Epidermal melanocyte (primary cell): ENCODE data around the gene EBF4.

Experiments
- DNase-seq: peaks from one replicate; pipeline ENCODE4 v3.0.0; 2011; ENCODE audit warnings: low spot score; ENCODE audit not compliant: insufficient read length

Gene EBF4

GRCh38 chr20:2692036-2692885 lies at the start of gene EBF4:
Gene EBF4, plus strand, starts transcription at chr20:2692780. Its CDS starts 866 bp downstream, at chr20:2693646.
- no peak for DNase-seq

- DNase-seq, result no peak
Measured at GRCh38 chr20:2643708-2644107, 48.9 kb upstream of the EBF4 start.

DNA sequence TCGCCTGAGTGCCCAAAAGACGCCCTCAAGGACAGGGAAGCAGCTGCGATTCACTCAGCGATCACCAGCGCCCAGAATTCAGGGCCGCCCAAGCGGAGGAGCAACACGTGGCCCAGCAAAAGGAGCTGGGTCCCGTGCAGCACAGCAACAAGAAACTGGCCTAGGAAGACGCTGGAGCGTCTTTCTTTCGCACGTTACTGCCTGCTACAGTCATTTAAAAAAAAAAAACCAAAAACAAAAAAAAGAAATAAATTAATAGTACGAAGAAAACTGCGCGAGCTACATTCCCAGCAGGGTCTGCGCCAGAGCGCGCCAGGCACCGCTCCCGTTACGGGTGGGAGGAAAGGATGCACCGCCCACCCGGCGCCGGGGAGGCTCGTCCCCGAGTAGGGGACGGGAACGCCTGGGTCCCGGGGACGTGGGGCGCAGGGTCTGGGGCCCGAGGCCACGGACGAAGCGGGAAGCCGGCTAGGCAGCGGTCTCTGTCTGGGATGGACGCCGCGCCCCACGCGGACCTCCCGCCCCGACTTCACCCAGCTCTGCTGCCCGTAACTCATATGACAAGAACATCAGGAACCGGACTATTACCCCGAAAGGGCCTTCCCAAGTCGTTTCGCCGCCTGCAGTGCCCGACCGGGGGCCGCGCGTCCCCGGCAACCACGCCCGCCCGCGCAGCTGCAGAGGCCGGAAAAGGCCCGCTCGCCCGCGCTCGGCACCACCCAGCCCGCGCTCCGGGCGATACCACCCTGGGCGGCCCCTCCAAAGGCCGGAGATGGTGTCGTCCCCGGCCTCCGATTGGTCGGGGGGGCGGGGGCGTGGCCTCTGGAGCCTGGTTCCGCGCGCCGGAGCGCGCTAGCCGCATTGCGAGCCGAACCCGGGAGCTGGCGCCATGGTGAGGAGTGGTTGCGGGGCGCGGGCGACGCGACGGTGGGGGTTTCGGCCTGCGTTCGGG lies 40.5 kb upstream of the EBF4 start, which contains the start of gene NOP56:
NOP56 (plus strand) TSS at position 861 of the 952 bp plus-strand sequence; CDS start at position 890, 29 bp downstream.
- DNase-seq, result peak; percentile 74

- DNase-seq, result no peak
Measured at GRCh38 chr20:2652724-2653555, 39.6 kb upstream of the EBF4 start.

- DNase-seq, result no peak
Measured at GRCh38 chr20:2653556-2654383, 38.8 kb upstream of the EBF4 start.

GRCh38 chr20:2654384-2654822 lies 38.2 kb upstream of the EBF4 start:
- no peak for DNase-seq

DNA sequence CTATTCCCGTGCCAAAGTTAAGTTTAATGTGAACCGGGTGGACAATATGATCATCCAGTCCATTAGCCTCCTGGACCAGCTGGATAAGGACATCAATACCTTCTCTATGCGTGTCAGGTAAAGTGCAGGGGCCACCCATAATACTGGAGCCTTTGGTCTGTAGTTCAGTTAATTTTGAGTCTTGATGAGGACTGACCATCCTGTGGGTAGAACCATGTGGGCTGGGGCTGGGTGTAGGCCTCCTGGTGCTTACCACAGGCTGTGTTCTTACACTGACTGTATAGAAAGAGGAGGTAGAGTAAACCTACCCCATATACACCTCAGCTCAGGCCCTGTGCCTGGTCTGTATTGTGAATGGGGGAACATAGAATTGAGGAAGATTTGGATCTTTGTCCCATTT lies 37.7 kb upstream of the EBF4 start:
- DNase-seq, result no peak

DNA sequence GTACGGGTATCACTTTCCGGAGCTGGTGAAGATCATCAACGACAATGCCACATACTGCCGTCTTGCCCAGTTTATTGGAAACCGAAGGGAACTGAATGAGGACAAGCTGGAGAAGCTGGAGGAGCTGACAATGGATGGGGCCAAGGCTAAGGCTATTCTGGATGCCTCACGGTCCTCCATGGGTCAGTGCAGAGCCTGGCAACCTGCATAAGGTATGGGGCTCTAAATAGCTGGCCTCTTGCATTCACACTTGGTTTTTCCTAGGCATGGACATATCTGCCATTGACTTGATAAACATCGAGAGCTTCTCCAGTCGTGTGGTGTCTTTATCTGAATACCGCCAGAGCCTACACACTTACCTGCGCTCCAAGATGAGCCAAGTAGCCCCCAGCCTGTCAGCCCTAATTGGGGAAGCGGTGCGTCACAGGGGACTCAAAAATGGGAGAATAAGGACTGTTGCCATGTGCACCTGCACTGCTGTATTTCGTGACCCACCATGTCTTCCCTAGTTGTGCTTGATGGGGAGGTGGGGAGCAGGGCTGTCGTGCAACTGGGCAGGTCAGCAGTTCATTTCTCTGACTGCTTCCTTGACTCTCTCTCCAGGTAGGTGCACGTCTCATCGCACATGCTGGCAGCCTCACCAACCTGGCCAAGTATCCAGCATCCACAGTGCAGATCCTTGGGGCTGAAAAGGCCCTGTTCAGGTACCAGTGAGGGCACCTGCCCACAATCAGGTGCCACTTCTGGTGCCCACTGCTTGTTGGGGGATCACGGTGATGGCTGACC lies 37.1 kb upstream of the EBF4 start:
- no peak for DNase-seq

DNA sequence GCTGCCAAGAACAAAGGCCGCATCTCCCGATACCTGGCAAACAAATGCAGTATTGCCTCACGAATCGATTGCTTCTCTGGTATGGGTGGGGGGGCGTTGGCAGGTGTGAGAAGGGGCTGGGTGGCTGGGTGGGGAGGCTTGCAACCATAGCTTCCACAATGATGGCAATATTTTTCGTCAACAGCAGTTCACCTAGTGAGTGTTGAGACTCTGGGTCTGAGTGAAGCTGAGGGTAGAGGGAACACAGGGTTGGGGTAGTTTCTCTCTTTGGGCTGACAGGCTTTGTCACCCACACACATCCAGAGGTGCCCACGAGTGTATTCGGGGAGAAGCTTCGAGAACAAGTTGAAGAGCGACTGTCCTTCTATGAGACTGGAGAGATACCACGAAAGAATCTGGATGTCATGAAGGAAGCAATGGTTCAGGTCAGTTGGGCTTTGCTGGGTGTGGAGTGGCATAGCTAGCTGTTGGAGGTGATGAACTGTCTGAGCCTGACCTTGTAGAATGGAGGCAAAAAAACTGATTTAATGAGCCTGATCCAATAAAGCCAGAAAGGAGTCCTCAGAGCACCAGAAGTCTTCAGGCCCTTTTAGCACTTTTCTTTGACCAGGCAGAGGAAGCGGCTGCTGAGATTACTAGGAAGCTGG lies 36.0 kb upstream of the EBF4 start:
- DNase-seq, result no peak

GRCh38 chr20:2657241-2657640 lies 35.3 kb upstream of the EBF4 start:
- DNase-seq, result no peak

GRCh38 chr20:2657674-2658073 lies 34.9 kb upstream of the EBF4 start:
- DNase-seq, result no peak

- no peak for DNase-seq
Measured at GRCh38 chr20:2658414-2659354, 33.9 kb upstream of the EBF4 start.

- DNase-seq, result no peak
Measured at GRCh38 chr20:2659547-2659946, 33.0 kb upstream of the EBF4 start.

DNA sequence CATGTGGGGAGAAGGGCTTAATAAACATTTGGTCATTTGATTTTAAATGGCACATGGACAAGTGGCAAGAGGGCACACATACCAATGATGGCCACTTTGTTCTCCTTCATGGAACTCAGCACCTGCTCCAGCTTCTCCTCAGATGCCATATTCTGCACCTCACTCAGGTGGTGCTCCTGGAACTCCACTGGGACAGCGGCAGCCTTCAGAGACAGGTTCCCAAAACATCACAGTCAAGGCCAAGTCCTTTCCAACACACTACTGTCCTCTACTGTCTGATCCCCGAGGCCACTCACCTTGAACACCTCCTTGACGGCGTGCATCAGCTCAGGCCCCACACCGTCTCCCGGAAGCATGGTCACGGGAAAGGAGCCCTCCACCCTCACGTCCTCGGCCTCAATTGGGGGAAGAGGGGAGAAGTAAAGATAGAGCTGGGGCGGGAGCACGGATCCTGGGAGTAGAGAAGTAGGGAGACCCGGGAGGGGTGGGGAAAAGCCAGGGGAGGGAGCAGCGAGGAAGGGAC lies 29.2 kb upstream of the EBF4 start:
- DNase-seq, result no peak

GRCh38 chr20:2663887-2664719 lies 28.5 kb upstream of the EBF4 start, which contains the start of gene IDH3B:
Gene IDH3B, minus strand, starts transcription at chr20:2664216. Its CDS starts 28 bp downstream, at chr20:2664188.
- DNase-seq, result peak; percentile 92

DNA sequence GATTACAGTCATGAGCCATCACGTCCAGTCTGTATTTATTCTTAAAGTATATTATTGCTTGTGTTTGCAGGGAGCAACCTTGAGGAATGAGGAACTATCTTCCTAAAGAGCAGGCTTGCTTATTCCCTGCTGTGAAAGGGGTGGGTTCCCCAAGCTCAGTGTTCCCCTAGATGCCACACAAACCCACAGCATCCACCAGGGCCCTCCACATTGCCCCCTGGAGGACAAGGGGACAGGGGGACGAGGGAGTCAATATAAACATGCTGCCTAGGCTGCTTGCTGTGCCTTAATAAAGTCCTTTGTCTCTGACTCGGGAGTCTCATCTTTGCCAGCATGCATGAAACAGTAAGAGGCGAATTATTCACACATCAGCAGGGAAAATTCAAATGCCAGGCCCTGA lies 20.6 kb upstream of the EBF4 start:
- DNase-seq, result no peak

DNA sequence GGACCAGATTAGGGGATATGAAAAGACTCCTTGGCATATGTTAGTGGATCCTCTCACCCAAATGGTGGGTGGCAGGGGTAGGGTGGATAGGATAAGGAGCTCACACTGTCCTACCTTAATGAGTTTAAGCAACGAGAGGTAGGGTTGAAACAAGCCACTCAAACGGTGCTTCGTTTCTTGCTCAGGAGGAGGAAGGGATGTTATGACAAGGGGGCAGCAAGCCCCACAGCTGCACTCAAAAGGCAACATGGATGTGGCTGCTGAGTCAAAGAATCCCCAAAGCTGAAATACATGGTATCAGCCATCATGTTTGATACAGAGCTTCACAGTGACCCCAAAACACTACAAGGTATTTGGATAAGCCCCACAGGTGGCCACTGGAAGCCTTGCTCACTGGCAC lies 20.1 kb upstream of the EBF4 start:
- no peak for DNase-seq
